Thymus (tissue), 14 donors: Measurements from ENCODE around the gene FAM110D. TPM values are rescaled to one million over a fixed set of nuclear protein-coding genes. Genes with fewer than 3 reads are reported as not detected.

Experiments used
- DNase-seq, 9 donors: peaks; one replicate each; pipeline ENCODE4 v3.0.0-alpha.2; 2013; ENCODE audit warnings: low spot score in 9 of 9, low read depth in 6 of 9, missing footprints in 1 of 9
- H3K27ac ChIP-seq, 2 donors: one replicate each; pipeline ENCODE4 v1.5.1; 2013; ENCODE audit warnings: control low read depth in 1 of 2, low read depth in 1 of 2, low read length in 1 of 2, mild to moderate bottlenecking in 1 of 2, moderate library complexity in 1 of 2
- H3K27me3 ChIP-seq, 2 donors: one replicate each; pipeline ENCODE4 v1.5.1; 2013; ENCODE audit warnings: low read length in 1 of 2; ENCODE audit not compliant: control insufficient read depth in 2 of 2, insufficient read depth in 1 of 2
- H3K36me3 ChIP-seq, 2 donors: one replicate each; pipeline ENCODE4 v1.5.1; 2013; ENCODE audit warnings: low read length in 1 of 2, mild to moderate bottlenecking in 1 of 2, moderate library complexity in 1 of 2; ENCODE audit not compliant: control insufficient read depth in 2 of 2, insufficient read depth in 2 of 2
- H3K4me1 ChIP-seq, 2 donors: one replicate each; pipeline ENCODE4 v1.5.1; 2013; ENCODE audit warnings: low read length in 2 of 2; ENCODE audit not compliant: control insufficient read depth in 2 of 2, insufficient read depth in 2 of 2
- H3K4me3 ChIP-seq, 2 donors: one replicate each; pipeline ENCODE4 v1.5.1; 2013; ENCODE audit warnings: low read length in 2 of 2, control low read depth in 1 of 2, mild to moderate bottlenecking in 1 of 2
- H3K9me3 ChIP-seq, 2 donors: one replicate each; pipeline ENCODE4 v1.5.1; 2013; ENCODE audit warnings: low read length in 1 of 2, mild to moderate bottlenecking in 1 of 2; ENCODE audit not compliant: control insufficient read depth in 2 of 2, insufficient read depth in 1 of 2
- WGBS: extraction: QIAGEN DNeasy Blood & Tissue Kit; methylation state at CpG from one replicate; pipeline ENCODE4 v1.1.7; 2013; 5-methylcytosine and 5-hydroxymethylcytosine counted together
- long read RNA-seq, 10 donors: transcript quantifications; one replicate each; lab custom pipeline, GENCODE V29; 2026
- polyA plus RNA-seq: library from polyadenylated mRNA; stranded (reverse); fragments of 200-250 nt; gene quantifications from one replicate; pipeline ENCODE4 v1.2.3, GENCODE V29; 2013
- total RNA-seq: library from RNA; stranded (reverse); fragments of 120-200 nt; gene quantifications from one replicate; pipeline ENCODE4 v1.2.4, GENCODE V29; 2013
- donor health status: healthy.

Gene FAM110D
- total RNA-seq (0.38 TPM), polyA plus RNA-seq (2.4 TPM)
- long read RNA-seq, donor 1 = 0 reads
- long read RNA-seq, donor 2 = 0 reads
- long read RNA-seq, donor 3, partial matches to known transcripts = 0 of 2 reads
- long read RNA-seq, donor 3, other reads (novel, unspliced or antisense) = 0 of 2 reads
- long read RNA-seq, donor 4 = 0 reads
- long read RNA-seq, donor 5 = 0 reads
- long read RNA-seq, donor 6, partial matches to known transcripts = 0 of 1 reads
- long read RNA-seq, donor 6, other reads (novel, unspliced or antisense) = 0 of 1 reads
- long read RNA-seq, donor 7 = 0 reads
- long read RNA-seq, donor 8 = 0 reads
- long read RNA-seq, donor 9 = 0 reads
- long read RNA-seq, donor 10 = 0 reads

GRCh38 chr1:26158908-26159742 is at the start of gene FAM110D:
Gene FAM110D (plus strand): TSS chr1:26159079. CDS start chr1:26161292, 2,213 bp downstream.
- peaks cover 25 to 65% of the 10 kb centered on the region in 2 donors for H3K27me3 ChIP-seq
- WGBS = 76% methylated on average over 6 of the region's 6 CpGs
- peaks cover 23 to 58% of the 10 kb centered on the region in 2 donors for H3K4me1 ChIP-seq

DNA sequence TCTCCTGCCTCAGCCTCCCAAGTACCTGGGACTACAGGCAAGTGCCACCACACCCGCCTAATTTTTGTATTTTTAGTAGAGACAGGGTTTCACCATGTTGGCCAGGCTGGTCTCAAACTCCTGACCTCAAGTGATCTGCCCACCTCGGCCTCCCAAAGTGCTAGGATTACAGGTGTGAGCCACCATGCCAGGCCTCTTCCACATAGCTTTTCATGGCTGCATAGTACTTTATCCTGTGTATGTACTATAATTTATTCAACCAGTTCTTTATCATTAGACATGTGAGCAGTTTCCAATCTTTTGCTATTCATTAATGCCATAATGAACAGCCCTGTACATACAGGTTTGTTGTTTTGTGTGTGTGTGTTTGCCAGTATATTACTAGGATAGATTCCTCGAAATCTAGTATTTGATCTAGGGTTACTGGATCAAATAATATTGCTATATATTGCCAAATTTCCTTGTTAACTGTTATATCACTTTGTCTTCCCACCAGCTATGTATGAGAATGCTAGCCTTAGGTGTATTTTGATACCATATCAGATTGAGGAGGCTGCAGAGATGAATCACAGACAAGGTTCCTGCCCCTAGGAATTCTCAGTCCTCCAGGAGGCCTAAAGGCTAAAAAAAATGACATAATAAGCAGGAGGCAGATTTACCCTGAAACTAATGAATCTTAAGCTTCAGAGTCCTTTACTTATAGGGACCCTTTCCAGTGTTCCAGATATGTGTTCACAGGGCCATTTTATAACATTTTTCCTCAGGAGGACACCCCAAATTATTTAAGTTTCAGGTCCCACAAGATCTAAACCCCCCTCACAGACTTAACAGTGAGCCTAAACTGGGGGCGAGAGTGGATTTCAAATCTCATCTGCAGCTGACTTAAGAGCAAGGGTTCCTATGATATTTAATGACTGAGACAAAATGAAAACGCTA is 49.4 kb upstream of the FAM110D start:
- DNase-seq = no peak
- H3K4me3 ChIP-seq = no peak overlapping the region
- whole genome bisulfite sequencing = 95% methylated on average over 5 of the region's 5 CpGs
- peaks cover 12 to 20% of the 10 kb centered on the region in 2 donors for H3K4me1 ChIP-seq
- H3K9me3 ChIP-seq = peaks cover 0 to 4% of the 10 kb centered on the region in 2 donors
- H3K27ac ChIP-seq = no peak overlapping the region
- H3K27me3 ChIP-seq = peaks cover 0 to 3% of the 10 kb centered on the region in 2 donors
- H3K36me3 ChIP-seq = peaks cover 4% of the 10 kb centered on the region in 2 donors

More at GRCh38 chr1:26158908-26159742, at the start of gene FAM110D:
- peaks cover 0 to 8% of the 10 kb centered on the region in 2 donors for H3K9me3 ChIP-seq
- no peak within 1 kb of the TSS for H3K27ac ChIP-seq
- H3K36me3 ChIP-seq = no peaks in the 10 kb centered on the region
- DNase-seq = no peak
- no peak within 1 kb of the TSS for H3K4me3 ChIP-seq

- Histone ChIP-seq H3K36me3 (peaks cover 8 to 14% of the 10 kb centered on the region in 2 donors), H3K9me3 (no peaks in the 10 kb centered on the region), H3K27ac (peak overlapping the region; percentile 59 to 94), H3K27me3 (peaks cover 0 to 3% of the 10 kb centered on the region in 2 donors), H3K4me1 (peaks cover 12 to 20% of the 10 kb centered on the region in 2 donors), H3K4me3 (peak overlapping the region; percentile 62 to 95)
- DNase-seq = peak in 5 of 9 donors; percentile 61 to 86 (median 68)
- under 1% methylated on average over 85 of the region's 85 CpGs for WGBS
Observed at GRCh38 chr1:26110731-26111529, 47.9 kb upstream of the FAM110D start.

GRCh38 chr1:26111530-26112406 is 47.1 kb upstream of the FAM110D start, which contains the start of gene PDIK1L:
Gene PDIK1L (plus strand): TSS chr1:26111824. CDS start chr1:26114309, 2,485 bp downstream.
- Histone ChIP-seq H3K27me3 (peaks cover 0 to 3% of the 10 kb centered on the region in 2 donors), H3K4me3 (peak within 1 kb of the TSS; percentile 95 to 97), H3K27ac (peak within 1 kb of the TSS; percentile 69 to 94), H3K9me3 (no peaks in the 10 kb centered on the region), H3K4me1 (peaks cover 12 to 20% of the 10 kb centered on the region in 2 donors), H3K36me3 (peaks cover 13 to 21% of the 10 kb centered on the region in 2 donors)
- peak; percentile 81 to 97 (median 93) for DNase-seq
- under 1% methylated on average over 96 of the region's 96 CpGs for WGBS

DNA sequence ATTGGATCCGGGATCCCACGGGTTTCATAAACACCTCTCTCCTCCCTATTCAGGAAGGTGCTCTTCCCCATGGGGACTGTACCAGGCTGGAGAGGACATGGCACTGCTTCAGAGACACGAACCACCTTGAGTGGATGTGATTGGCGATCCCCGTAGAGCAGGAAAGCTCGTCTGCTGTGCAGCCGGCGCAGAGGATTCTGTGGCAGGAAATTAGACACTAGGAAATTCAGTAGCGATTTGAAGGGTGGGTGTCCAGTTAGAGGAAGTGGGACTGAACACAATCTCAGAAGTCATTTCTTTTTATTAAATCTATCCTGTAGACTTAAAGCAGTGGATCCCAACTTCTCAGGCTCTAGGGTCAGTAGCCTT is 46.5 kb upstream of the FAM110D start:
- WGBS = 1% methylated on average over 9 of the region's 9 CpGs

DNA sequence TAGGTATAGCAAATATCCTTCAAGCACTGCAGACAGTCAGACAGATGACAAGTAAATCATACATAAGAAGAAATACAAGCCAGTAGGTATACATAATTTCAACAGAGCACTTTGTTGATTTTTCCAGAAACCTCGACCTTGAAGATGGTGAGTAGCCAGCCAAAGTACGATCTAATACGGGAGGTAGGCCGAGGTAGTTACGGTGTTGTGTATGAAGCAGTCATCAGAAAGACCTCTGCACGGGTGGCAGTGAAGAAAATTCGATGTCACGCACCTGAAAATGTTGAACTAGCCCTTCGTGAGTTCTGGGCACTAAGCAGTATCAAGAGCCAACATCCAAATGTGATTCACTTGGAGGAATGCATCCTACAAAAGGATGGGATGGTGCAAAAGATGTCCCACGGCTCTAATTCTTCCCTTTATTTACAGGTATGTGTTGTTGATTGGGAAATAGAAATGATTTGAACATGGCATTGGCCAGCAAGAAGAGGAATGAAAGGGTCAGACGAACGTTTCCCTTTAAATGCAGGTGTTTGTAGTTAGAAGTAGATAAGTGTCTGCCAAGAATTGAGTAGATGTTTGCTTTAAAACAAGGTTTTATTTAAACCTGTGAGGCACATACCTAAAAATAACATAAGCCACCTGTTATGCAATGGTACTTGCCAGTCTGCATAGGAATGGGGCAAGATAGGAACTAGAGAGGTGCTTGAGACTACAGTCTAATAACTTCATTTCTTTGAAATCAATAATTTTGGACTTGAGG is 44.5 kb upstream of the FAM110D start:
- Histone ChIP-seq H3K9me3 (no peaks in the 10 kb centered on the region), H3K27ac (no peak overlapping the region), H3K27me3 (peaks cover 0 to 3% of the 10 kb centered on the region in 2 donors), H3K36me3 (peaks cover 21 to 41% of the 10 kb centered on the region in 2 donors), H3K4me1 (peaks cover 12 to 25% of the 10 kb centered on the region in 2 donors), H3K4me3 (no peak overlapping the region)
- WGBS = 96% methylated on average over 12 of the region's 12 CpGs
- DNase-seq = no peak

More for the DNA sequence above, 46.5 kb upstream of the FAM110D start:
- H3K9me3 ChIP-seq = no peaks in the 10 kb centered on the region
- H3K27ac ChIP-seq = peak overlapping the region; percentile 69 to 87
- H3K27me3 ChIP-seq = peaks cover 0 to 3% of the 10 kb centered on the region in 2 donors
- H3K4me3 ChIP-seq = peak overlapping the region; percentile 95 to 97
- DNase-seq = peak in 2 of 9 donors; percentile 24 to 52
- H3K4me1 ChIP-seq = peaks cover 12 to 20% of the 10 kb centered on the region in 2 donors
- H3K36me3 ChIP-seq = peaks cover 15 to 25% of the 10 kb centered on the region in 2 donors
